GM10266 (cell line): ENCODE results near the gene NID2.

Experiments
- DNase-seq: peaks from one replicate; pipeline ENCODE4 v3.0.0; 2012; ENCODE audit errors: extremely low spot score
- CTCF ChIP-seq: IDR thresholded peaks from 2 replicates; pipeline ENCODE4 v1.5.1; 2012; ENCODE audit warnings: mild to moderate bottlenecking, low read depth; ENCODE audit not compliant: control insufficient read depth, insufficient read depth; ENCODE audit errors: missing control alignments

NID2 gene

DNA sequence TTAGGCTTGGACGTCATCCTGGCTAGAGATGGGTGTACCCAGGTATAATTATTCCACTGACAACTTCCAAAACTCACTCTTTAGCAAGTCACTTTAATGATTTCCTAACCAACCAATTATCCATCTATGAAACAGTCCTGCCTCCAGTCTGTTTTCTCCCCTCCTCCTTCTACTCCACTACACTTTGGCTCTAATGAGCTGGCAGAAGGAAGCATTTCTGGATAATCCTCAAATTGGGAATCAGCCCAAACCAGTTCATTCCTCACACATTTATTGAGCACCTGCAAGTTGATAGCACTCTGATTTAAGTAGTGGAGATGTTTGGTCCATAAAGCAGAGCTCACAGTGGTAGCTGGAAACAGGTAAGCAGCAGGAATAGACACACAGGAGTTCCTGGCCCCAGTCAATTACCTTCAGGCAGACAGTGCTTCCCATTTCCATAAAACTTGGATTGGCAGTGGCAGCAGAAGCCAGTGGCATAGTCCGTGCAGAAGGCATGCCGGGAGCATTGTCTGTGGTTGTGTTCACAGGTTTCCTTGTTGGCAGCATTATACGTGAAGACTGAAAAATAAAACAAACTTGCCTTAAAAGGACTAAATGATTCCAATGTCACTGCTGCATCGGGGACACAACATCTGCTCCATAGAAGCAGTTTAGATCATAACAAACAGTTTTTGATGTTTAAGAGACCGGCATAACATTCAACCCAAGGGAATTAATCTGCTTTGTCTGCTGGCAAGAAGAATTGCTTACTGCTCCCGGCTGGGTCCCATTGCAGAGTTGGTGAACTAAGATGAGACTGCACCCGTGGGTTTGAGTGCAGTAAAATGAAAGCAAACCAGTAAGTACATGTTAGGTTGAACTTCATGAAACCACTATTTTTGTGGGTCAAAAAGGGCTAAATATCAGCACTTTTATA lies 26.2 kb downstream of the NID2 start:
- DNase-seq = no peak
- no peak for TF ChIP-seq CTCF

- no peak for TF ChIP-seq CTCF
- no peak for DNase-seq
Measured at GRCh38 chr14:52040598-52040997, 28.3 kb downstream of the NID2 start.

DNA sequence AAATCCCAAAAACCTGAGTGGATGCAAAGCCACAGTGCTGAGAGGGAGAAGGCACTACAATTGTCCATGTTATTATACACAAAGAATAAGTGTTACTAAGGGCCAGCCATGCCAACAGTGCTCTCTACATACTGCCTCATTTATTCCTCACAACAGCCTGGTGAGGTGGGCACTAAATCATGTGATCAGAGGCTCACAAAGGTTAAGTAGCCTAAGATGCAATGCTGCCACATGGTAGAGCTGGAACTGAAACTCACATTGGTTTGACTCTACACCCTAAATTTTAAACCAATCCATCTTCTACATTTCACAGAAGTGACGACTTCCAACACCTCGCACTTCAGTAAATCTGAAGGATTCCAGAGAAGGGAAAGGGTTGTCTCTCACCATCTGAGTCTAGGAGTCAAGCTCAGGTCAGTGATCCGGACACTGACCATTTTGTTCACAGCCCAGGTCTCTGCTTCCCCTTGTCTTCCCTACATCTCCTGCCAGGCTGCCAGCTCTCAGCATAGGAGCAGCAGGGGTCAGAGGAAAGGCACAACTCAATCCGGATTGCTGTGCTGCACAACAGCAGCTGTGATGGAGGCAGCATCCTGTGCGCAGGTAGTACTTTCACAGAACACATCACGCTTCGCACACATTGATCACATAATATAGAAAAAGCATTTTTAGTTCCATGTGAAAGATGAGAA lies 29.6 kb downstream of the NID2 start:
- TF ChIP-seq CTCF = no peak
- no peak for DNase-seq

- no peak for TF ChIP-seq CTCF
- no peak for DNase-seq
Measured at GRCh38 chr14:52033101-52033642, 35.7 kb downstream of the NID2 start.

DNA sequence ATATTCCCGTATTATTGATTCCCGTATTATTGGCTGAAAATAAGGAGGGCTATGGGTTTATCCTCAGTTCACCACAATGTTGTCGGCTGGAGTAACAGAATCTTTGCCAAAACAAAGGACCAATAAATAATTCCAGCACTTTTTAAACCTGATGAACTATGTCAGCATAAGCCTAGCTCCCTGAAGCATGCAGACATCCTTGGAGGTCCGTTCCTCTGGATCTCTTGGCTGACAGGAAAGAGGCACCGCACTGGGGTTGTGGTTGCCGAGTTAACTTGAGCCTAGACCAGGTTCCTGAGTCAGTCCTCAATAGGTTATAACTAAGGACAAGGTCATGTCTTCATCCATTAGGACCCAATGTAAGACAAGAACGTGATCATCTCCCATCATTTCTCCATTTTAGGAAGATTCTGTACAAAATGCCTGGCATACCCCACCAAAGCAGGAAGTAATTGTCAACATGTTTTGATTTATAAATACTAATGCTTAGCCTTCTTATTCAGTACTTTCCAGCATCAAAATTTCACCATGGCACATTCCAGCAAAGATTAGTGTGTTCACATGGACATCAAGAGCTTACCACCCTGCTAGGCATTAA lies 36.6 kb downstream of the NID2 start:
- no peak for TF ChIP-seq CTCF
- no peak for DNase-seq

- no peak for DNase-seq
- no peak for TF ChIP-seq CTCF
Measured at GRCh38 chr14:52031781-52032180, 37.1 kb downstream of the NID2 start.
